CD4-positive, alpha-beta T cell treated with Interleukin-6 for 4 hours (primary cell): Measurements from ENCODE around the gene KLRF2.

Experiments used
- DNase-seq: peaks from one replicate; pipeline ENCODE4 v3.0.0-alpha.2; 2020; ENCODE audit warnings: mixed read lengths

KLRF2 gene

DNA sequence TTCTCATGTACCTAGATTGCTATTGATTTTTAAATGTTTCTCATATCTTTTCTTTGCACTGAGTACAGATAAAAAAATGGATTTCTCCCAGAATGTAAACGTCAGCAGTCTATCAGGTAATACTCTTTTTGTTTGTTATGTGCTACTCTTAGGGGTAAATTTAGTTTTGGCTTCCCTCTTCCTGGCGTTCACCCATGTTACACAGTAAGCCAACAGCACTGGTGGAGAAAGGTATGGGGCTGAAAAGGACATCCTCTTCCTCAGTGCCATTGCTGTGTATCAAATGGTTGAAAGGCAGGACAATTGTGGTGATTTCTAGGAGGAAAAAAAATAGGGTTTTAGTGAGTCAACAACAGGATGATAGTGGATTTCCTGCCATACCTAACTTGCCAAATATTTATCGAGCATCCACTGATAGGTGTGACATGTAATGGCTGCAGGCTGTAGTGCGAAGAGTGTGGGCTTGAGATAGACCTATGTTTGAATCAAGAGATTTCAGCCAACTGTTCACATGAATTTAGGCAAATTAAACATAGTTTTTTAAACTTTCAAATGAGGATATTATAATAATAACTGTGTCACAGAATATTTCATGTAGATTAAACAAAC lies 7.5 kb downstream of the KLRF2 start:
- DNase-seq, result no peak

DNA sequence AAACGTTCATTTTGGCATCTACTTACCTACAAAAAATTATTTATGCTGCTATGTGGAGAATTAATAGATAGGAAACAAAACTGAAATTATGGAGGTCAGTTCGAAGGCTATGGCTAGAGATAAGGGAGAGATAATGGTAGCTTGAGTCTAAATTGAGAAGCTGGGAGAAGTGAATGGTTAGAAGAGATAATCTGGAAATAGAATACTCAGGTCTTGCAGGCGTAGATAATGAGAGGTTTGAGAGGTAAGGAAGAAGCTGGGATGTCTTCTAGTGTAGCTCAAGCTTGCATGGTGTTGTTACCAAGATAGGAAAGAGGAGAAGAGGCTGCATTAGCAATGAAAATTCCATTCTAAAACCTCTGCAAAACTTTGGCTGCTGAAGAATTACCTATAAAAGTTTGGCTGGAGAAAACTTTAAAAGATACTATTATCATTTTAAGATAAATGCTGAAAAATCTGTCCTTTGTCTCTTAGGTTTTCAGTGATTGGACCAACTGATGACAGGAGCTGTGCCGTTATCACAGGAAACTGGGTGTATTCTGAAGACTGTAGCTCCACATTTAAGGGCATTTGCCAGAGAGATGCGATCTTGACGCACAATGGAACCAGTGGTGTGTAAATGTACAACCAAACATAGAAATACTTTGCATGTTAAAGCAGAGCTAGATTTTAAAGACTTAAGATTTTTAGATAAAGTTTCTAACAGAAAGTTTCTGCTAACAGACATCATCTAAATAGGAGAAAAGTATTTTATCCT lies 14.1 kb downstream of the KLRF2 start:
- no peak for DNase-seq

DNA sequence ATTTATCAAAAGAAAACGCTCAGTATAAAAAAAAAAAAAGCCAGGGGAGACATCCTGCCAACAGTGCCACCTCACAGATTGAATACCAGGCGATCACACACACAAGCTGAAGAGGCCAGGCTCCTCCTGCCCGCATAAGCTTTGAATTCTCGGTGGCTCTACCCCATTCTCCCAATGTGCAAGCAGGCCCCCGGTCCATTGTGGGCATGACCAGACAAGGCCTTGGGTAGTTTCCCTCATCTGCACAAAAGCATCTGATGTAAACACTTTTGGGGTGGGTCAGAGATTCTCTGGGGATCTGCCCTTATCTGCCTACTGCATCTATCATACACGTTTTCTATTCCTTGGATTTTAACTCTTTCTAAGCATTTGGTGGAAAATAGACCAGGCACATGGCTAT lies 16.2 kb downstream of the KLRF2 start:
- no peak for DNase-seq

DNA sequence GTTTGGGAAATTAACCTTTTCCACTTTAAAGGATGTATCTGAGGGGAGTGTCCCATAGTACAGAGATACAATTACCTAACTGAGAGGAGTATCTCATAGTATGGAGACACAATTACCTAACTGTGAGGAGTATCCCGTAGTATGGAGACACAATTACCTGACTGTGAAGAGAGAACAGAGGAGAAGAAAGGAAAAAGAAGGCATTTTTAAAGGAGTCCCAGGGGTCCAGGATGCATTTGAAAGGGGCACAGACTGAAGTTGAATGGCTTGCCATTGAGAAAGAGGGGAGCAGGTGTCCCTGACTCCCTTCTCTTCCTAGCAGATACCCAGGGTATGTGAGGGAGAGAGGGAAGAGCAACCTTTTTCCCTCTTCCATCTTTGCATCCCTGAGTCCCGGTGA lies 17.9 kb downstream of the KLRF2 start:
- DNase-seq, result no peak

DNA sequence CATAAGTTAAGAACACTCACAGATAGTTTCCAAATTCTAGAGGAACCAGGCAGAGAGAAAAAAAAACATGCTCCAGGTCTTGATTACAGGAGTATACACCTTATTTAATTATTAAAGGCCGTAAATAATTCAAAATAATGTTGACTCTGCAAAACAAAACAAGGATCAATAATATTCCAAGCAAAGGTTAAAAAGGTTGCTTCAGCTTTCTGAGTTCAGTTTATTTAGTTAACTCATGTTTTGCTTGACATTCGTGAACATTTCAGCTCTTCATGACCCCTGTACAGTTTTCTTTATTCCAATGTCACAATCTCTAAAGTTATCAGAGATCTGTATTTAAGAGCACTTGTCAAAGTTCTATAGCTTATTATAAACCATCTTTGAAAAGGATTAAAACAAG lies 19.6 kb downstream of the KLRF2 start:
- DNase-seq, result no peak

DNA sequence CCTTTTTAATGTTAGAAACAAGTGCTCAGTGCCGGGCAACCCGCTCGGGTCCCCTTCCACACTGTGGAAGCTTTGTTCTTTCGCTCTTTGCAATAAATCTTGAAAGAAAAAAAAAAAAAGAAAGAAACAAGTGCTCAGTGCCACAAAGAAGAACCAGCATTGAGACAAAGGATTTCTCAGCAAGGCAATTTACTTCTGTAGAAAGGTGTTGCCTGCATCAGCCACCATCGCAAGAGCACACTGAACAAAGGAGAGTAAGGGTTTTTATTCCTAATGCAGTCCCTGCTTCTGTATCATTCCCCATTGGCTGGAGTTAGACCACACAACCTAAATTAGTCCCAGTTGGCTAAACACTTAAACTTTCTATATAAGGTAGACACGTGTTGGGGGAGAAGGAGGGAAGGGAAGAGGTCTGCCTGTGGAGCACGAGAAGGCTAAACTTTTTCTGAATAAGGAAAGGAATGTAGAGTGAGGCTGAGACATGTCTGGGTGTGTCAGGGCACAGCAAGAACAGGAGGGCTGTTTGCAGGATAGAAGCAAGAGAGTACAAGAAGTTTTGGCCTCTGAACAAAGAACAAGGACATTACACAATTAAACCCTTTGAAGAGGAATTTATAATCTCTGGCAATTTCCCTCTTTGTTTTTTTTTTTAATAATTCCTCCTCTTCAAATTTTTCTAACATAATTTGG lies 21.4 kb downstream of the KLRF2 start:
- DNase-seq, result no peak

DNA sequence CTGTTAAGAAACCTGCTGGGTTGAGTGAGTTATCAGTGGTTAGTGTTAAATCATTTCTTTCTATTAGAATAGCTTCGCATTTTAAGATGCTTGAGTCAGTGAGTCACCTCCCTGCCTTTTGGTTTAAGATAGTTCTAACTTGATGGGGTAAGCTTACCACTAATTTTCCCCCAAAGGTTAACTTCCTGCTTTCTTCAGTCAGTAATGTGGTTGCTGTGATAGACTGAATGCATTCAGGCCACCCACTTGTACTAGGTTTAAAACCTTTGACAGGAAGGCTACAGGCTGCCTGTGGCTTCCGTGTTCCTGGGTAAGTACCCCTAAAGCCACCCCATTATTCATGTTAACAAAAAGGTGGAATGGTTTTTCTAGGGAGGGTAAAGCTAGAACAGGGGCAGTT lies 25.6 kb downstream of the KLRF2 start:
- DNase-seq, result peak; percentile 57

DNA sequence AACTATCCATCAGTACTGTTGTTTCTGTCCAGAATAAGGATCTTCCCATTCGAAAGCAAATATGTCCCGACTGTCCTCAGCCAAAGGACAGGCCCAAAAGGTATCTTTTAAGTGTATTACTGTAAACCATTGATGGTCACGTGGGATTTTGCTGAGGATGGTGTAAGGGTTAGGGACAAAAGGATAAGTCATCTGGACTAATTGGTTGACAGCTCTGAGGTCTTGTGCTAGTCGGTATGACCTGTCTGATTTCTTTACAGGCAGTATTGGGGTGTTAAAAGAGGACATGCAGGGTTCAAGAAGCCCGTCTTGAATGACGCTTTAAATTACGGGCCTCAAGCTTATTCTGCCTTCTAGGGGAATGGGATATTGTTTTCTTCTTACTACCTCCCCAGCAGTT lies 26.5 kb downstream of the KLRF2 start:
- DNase-seq, result no peak

DNA sequence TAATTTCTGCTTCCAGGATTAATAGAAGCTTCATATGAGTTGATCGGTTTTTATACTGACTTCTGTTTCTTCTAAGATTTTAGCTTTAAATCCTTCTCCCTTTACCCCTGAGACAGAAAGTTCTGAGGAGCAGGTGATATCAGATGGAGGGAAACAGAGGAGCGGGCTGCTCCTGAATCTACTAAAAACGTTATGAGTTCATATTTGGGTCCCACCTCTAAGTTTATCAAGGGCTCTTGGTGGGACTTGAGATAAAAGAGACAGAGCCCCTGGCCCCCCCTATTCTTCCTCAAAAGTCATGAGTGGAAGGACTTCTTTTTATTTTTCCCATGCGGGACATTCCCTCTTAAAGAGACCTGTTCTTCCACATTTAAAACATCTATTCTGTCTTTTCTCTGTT lies 27.1 kb downstream of the KLRF2 start:
- no peak for DNase-seq

DNA sequence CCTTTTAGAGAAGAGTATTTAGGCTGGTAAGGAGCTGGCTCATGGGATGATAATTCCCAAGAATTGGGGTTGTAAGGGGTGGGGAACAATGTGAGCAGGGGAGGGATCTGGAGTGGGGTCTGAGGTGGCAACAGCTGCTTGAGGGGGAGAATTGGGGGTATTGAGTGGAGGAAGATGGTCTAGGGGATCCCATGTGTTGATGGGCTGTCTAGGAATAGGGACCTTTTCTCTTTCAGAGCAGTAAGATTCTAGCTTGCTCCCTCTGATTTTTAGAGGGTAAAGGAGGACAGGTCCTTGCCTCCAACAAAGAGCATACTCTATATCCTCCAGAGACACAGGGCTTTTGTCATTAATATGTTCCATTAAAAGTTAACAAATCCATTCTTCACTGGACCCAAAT lies 28.4 kb downstream of the KLRF2 start:
- DNase-seq, result no peak

DNA sequence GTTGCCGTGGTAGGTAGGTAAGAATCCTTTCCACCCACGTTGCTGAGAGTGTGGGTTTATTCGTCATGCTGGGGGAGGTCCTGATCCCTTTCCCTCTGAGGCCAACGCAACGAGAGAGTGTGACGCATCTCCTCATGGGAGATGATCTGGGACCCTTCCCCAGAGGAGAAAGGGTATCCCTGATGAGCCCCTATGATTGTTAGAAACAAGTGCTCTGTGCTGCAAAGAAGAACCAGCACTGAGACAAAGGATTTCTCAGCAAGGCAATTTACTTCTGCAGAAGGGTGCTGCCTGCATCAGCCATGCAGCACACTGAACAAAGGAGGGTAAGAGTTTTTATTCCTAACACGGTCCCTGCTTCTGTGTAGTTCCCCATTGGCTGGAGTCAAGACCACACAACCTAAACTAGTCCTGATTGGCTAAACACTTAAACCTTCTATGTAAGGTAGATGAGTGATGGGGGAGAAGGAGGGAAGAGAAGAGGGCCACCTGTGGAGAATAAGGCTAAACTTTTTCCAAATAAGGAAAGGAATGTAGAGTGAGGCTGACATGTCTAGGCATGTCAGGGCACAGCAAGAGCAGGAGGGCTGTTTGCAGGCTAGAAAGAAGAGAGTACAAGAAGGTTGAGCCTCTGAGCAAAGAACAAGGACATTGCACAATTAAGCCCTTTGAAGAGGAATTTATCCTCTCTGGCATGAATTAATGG lies 29.6 kb downstream of the KLRF2 start:
- DNase-seq, result no peak

DNA sequence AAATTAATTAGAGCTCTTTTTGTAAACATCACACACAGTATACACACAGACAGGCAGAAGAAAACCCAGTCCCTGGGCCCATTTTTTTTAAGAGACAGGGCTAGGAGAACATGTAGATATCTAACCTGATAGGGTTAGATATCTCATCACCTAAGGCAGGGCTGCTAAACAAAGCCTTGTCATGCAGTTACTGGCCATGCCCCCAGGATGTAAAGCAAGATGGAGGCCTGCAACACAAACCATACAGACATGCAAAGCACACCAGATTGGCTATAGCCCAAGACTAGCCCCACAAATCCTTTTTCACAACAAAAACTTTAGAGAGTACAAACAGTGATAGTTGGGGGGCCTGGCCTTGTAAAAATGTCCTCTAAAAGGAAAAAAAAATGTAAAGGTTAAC lies 30.4 kb downstream of the KLRF2 start:
- no peak for DNase-seq

DNA sequence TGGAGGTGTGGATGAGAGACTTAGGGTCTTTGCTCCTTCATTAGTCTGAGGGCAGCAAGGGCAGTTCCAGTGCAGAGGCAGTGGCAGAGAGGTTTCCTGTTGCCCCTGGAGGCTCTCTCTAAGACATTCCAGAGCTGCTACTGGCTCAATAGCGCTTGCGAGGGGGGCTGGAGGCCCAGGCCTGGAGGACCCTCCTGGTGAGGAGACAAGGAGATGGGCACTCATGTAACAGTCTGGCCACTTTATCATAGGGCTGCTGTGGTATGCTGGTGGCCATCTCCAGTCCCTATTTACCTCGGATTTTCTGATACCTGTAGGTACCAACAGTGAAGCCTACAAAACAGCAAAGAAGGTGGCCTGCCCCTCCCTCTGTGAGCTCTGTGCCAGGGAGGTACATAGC lies 38.2 kb downstream of the KLRF2 start:
- DNase-seq, result no peak

DNA sequence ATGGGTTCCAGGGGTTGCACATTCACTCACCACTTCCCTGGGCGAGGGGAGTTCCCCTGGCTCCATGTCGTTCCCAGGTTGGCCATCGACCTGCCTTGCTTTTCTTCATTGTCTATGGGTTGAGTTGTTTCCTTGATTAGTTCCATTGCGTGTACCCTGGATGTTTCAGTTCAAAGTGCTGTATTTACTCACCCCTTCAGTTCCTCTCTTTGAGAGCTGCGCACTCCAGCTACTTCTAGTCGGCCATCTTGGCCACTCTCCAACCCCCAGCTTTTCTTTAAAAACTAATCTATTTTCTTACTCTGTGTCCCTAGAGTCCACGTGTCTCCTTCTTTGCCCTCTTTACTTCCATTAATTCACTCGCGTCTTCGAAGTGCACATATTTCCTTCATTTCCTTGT lies 39.2 kb downstream of the KLRF2 start:
- DNase-seq, result no peak

DNA sequence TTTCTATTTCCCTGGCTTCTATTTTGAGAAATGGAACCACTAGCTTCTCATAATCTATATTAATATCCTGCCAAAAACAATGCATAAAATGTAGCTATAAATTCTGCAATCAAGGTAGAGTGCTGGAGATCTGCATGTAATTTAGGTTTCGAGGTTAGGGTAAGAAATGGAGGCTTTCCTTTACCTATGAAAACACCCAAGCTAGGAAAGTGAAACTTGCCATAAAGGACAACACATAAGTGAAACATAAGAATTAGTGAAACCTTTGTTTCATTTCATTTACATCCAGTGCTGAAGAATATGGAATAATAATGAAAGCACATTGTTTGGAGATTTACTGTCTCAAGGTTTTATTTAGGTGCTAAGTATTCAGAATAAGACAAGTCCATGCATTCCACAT lies 41.1 kb downstream of the KLRF2 start:
- DNase-seq, result no peak

DNA sequence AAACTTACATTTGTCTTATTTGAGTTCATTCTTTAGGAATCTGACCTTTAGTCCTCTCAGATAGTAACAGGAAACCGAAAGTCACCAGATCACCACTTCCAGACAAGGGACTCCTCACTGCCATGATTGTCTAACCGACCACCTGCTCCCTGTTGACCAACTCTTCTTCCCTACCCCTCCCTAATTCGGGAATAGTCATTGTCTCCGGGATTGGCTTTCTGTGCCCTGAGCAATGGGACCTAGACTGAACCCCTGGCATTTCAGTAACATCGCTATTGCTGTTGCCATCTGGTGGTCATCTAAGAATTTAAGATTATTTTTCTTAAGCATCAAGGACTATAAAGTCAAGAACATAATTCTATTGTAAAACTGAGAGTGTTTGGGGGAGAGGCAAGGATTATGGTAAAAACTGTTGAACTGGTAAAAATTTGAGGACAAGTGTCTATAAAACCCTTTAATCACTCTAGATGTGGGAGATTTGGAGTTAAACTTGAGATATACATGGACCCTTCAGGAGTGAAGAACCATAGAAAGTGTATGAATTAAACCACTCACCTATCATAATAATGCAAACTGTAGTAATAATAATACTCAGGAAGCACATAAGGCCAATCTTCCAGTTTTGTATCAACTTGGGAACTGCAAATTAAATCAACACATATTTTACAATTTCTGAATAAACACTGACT lies 44.6 kb downstream of the KLRF2 start:
- DNase-seq, result peak; percentile 26

DNA sequence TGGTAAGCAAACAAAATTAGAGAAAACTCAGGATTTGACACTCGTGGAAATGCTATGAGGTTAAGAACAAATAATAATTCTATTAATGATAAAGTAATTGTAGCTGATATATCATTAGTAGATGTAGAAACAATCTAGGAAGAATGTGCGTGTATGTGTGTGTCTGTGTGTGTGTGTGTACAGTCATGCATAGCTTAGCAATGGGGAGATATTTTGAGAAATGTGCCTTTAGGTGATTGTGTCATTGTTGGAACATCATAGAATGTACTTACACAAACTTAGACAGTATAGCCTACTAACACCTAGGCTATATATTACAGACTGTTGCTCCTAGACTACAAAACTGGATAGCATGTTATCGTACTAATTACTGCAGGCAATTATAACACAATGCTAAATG lies 45.6 kb downstream of the KLRF2 start:
- no peak for DNase-seq

DNA sequence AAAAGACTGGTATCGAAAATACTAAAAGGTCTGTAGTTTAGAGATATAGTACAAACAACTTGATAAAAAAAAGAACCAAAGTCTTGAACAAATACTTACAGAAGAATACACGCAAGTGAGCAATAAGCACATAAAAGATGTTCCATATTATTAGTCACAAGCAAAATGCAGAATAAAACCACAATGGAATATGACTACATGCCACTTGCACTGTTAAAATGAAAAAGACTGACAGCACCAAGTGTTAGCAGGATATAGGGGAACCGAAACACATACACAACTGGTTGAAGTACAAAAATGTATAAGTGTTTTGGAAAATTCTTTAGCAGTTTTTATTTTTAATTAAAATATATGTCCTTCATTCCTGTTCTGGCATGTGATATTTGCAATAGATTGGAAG lies 47.3 kb downstream of the KLRF2 start:
- no peak for DNase-seq

DNA sequence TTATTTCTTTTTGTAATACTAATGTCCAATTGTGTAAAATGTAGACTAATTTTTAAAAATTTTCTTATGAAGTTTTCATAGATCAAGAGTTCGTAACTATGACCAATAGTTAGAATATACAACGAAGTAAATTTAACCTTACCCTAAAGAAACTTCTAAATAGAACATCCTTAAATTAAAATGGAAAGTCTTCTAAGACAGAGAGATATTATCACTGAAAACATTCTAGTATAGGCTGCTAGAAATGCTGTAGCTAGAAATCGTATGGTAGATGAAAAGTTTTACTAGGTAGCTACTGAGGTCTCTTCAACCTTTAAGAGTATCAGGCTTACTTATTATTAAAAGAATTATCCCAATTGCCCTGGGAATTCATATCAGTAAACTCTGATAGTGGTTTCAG lies 50.0 kb downstream of the KLRF2 start:
- no peak for DNase-seq

DNA sequence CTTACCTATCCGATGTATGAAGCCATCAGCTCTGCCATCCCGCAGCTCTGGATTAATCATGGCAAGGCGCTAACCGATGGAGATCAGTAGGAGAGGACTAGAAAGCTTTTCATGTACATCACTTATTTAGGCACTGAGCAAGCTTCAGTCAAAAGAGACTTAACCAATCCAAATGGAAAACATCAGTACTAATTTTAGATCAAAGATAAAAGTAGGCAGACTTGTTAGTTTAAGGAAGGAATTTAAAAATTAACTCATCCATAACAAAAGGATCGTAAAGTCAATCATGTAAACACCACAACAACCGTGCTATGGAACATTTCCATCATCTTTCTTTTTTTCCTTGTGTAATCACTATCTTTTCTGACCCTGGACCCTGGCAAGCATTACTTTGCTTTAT lies 51.0 kb downstream of the KLRF2 start, which contains the start of gene CLEC2A:
Gene CLEC2A, minus strand, starts transcription at position 101 of the 400 bp plus-strand sequence. Its CDS starts 41 bp downstream, at position 60.
- DNase-seq, result no peak

DNA sequence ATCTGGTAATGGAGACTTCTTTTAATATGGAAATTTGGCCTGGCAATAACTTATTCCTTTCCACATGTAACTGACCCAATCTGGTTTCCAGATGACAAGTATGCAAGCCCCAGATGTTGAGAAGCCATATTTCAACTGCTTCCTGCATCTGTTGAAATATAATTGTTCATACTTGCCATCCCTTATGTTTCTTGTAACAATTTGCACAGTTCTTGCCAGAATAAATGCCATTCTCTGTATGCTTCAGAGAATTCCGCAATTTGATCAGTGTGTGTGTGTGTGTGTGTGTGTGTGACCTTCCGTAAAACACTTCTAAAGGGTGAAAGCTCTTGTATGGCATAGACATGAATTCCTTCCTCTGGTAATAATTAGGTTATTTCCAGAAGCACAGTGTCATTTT lies 52.7 kb downstream of the KLRF2 start:
- no peak for DNase-seq

DNA sequence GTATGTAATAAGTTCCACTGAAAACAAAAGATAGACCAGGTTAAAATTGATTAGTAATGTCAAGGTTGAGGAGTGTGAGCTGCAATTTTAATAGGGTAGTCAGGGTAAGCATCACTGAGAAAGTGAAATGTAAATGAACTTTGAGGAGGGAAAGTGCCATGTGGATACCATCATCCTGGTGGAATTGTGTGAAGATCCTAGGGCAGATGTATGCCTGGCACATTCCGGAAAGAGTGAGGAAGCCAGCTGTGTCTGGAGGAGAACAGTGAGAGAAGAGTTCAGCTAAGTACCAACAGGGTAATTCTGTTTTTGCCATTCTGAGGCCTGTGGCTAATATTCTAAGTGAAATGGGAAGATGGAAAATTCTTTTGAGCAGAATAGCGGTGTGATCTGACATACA lies 53.7 kb downstream of the KLRF2 start:
- DNase-seq, result no peak

DNA sequence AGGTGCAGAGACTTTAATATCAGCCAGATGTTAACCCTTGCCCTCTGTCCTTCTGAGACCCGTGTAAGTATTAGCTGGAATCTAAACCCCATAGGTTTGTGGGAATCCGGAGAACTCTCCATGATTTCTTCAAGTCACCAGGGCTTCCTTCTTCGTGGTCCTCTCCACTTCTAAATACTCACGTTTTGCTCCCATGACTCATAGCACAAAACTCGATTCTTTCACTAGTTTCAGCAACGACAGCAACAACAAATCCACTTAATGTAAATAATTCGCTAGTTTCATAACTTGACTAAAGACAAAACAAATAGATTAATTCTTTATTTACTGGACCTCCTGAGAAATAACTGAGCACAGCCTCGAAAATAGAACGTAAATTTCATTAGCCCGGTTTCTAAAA lies 55.3 kb downstream of the KLRF2 start:
- no peak for DNase-seq
